ENCODE results near the gene TGFB1I1.
"Not testable (repeated sequence)": the region's sequence is repeated elsewhere in the genome, so short reads cannot be mapped to it uniquely, and the experiment has no call there.

The TGFB1I1 gene

GRCh38 chr16:31475946-31476302 lies 4.0 kb downstream of the TGFB1I1 start:
- Histone ChIP-seq H3K9ac (ENCODE audit: low read depth, low read length) (no peak overlapping the region), H3K4me1 (ENCODE audit: control insufficient read depth, insufficient read depth, low read length) (peaks cover 7% of the 10 kb centered on the region), H3K36me3 (ENCODE audit: control insufficient read depth, insufficient read depth, low read length) (no peaks in the 10 kb centered on the region), H3K4me3 (ENCODE audit: low read depth, low read length) (peak overlapping the region; percentile 68), H3K9me3 (ENCODE audit: control insufficient read depth, insufficient read depth, low read length) (no peaks in the 10 kb centered on the region), H3K27me3 (ENCODE audit: control insufficient read depth, insufficient read depth, low read length) (peaks cover 54% of the 10 kb centered on the region)

- Histone ChIP-seq H3K4me3 (ENCODE audit: low read depth, low read length) (peak overlapping the region; percentile 75), H3K36me3 (ENCODE audit: control insufficient read depth, insufficient read depth, low read length) (no peaks in the 10 kb centered on the region), H3K4me1 (ENCODE audit: control insufficient read depth, insufficient read depth, low read length) (peaks cover under 1% of the 10 kb centered on the region), H3K9me3 (ENCODE audit: control insufficient read depth, insufficient read depth, low read length) (no peaks in the 10 kb centered on the region), H3K27me3 (ENCODE audit: control insufficient read depth, insufficient read depth, low read length) (peaks cover 57% of the 10 kb centered on the region), H3K9ac (ENCODE audit: low read depth, low read length) (no peak overlapping the region)
These were observed 4.6 kb downstream of the TGFB1I1 start for GRCh38 chr16:31476303-31477219.

GRCh38 chr16:31477220-31478216 lies 5.6 kb downstream of the TGFB1I1 start:
- peaks cover 63% of the 10 kb centered on the region for H3K27me3 ChIP-seq (ENCODE audit: control insufficient read depth, insufficient read depth, low read length)
- H3K36me3 ChIP-seq (ENCODE audit: control insufficient read depth, insufficient read depth, low read length), result no peaks in the 10 kb centered on the region
- H3K4me3 ChIP-seq (ENCODE audit: low read depth, low read length), result peak overlapping the region; percentile 75
- H3K4me1 ChIP-seq (ENCODE audit: control insufficient read depth, insufficient read depth, low read length), result no peaks in the 10 kb centered on the region
- H3K9me3 ChIP-seq (ENCODE audit: control insufficient read depth, insufficient read depth, low read length), result no peaks in the 10 kb centered on the region
- peak overlapping the region; percentile 54 for H3K9ac ChIP-seq (ENCODE audit: low read depth, low read length)

- peaks cover 58% of the 10 kb centered on the region for H3K27me3 ChIP-seq (ENCODE audit: control insufficient read depth, insufficient read depth, low read length)
These were observed 7.0 kb downstream of the TGFB1I1 start for GRCh38 chr16:31478956-31479355.

GRCh38 chr16:31479751-31480150 lies 7.8 kb downstream of the TGFB1I1 start:
- no peak overlapping the region for H3K4me3 ChIP-seq (ENCODE audit: low read depth, low read length)
- H3K4me1 ChIP-seq (ENCODE audit: control insufficient read depth, insufficient read depth, low read length), result no peaks in the 10 kb centered on the region
- no peak overlapping the region for H3K9ac ChIP-seq (ENCODE audit: low read depth, low read length)
- no peaks in the 10 kb centered on the region for H3K36me3 ChIP-seq (ENCODE audit: control insufficient read depth, insufficient read depth, low read length)
- no peaks in the 10 kb centered on the region for H3K9me3 ChIP-seq (ENCODE audit: control insufficient read depth, insufficient read depth, low read length)
- peaks cover 51% of the 10 kb centered on the region for H3K27me3 ChIP-seq (ENCODE audit: control insufficient read depth, insufficient read depth, low read length)

More at GRCh38 chr16:31478956-31479355, 7.0 kb downstream of the TGFB1I1 start:
- Histone ChIP-seq H3K9ac (ENCODE audit: low read depth, low read length) (no peak overlapping the region), H3K4me1 (ENCODE audit: control insufficient read depth, insufficient read depth, low read length) (no peaks in the 10 kb centered on the region), H3K36me3 (ENCODE audit: control insufficient read depth, insufficient read depth, low read length) (no peaks in the 10 kb centered on the region), H3K9me3 (ENCODE audit: control insufficient read depth, insufficient read depth, low read length) (no peaks in the 10 kb centered on the region), H3K4me3 (ENCODE audit: low read depth, low read length) (no peak overlapping the region)

GRCh38 chr16:31480851-31481536 lies 9.0 kb downstream of the TGFB1I1 start:
- H3K27me3 ChIP-seq (ENCODE audit: control insufficient read depth, insufficient read depth, low read length), result peaks cover 50% of the 10 kb centered on the region
- no peak overlapping the region for H3K4me3 ChIP-seq (ENCODE audit: low read depth, low read length)
- no peaks in the 10 kb centered on the region for H3K4me1 ChIP-seq (ENCODE audit: control insufficient read depth, insufficient read depth, low read length)
- no peak overlapping the region for H3K9ac ChIP-seq (ENCODE audit: low read depth, low read length)
- no peaks in the 10 kb centered on the region for H3K9me3 ChIP-seq (ENCODE audit: control insufficient read depth, insufficient read depth, low read length)
- H3K36me3 ChIP-seq (ENCODE audit: control insufficient read depth, insufficient read depth, low read length), result no peaks in the 10 kb centered on the region

- no peaks in the 10 kb centered on the region for H3K4me1 ChIP-seq (ENCODE audit: control insufficient read depth, insufficient read depth, low read length)
- peaks cover 69% of the 10 kb centered on the region for H3K27me3 ChIP-seq (ENCODE audit: control insufficient read depth, insufficient read depth, low read length)
- H3K4me3 ChIP-seq (ENCODE audit: low read depth, low read length), result no peak within 1 kb of the TSS
- no peaks in the 10 kb centered on the region for H3K36me3 ChIP-seq (ENCODE audit: control insufficient read depth, insufficient read depth, low read length)
- no peak within 1 kb of the TSS for H3K9ac ChIP-seq (ENCODE audit: low read depth, low read length)
- no peaks in the 10 kb centered on the region for H3K9me3 ChIP-seq (ENCODE audit: control insufficient read depth, insufficient read depth, low read length)
These were observed 11.1 kb downstream of the TGFB1I1 start, which contains the start of gene SLC5A2 for GRCh38 chr16:31483081-31483480. TSS of gene SLC5A2 (plus strand) at chr16:31483123. CDS start at chr16:31483137, 14 bp downstream.

GRCh38 chr16:31484048-31484447 lies 12.1 kb downstream of the TGFB1I1 start:
- not testable (repeated sequence) for H3K9me3 ChIP-seq (ENCODE audit: control insufficient read depth, insufficient read depth, low read length); H3K4me3 ChIP-seq (ENCODE audit: low read depth, low read length); H3K4me1 ChIP-seq (ENCODE audit: control insufficient read depth, insufficient read depth, low read length); H3K9ac ChIP-seq (ENCODE audit: low read depth, low read length); H3K36me3 ChIP-seq (ENCODE audit: control insufficient read depth, insufficient read depth, low read length)
- H3K27me3 ChIP-seq (ENCODE audit: control insufficient read depth, insufficient read depth, low read length), result peaks cover 74% of the 10 kb centered on the region

GRCh38 chr16:31484491-31485171 lies 12.7 kb downstream of the TGFB1I1 start:
- Histone ChIP-seq H3K9ac (ENCODE audit: low read depth, low read length) (no peak overlapping the region), H3K4me1 (ENCODE audit: control insufficient read depth, insufficient read depth, low read length) (no peaks in the 10 kb centered on the region)

GRCh38 chr16:31485571-31485970 lies 13.6 kb downstream of the TGFB1I1 start:
- Histone ChIP-seq H3K4me3 (ENCODE audit: low read depth, low read length) (no peak overlapping the region), H3K27me3 (ENCODE audit: control insufficient read depth, insufficient read depth, low read length) (peaks cover 68% of the 10 kb centered on the region), H3K9ac (ENCODE audit: low read depth, low read length) (no peak overlapping the region), H3K36me3 (ENCODE audit: control insufficient read depth, insufficient read depth, low read length) (peaks cover 6% of the 10 kb centered on the region), H3K9me3 (ENCODE audit: control insufficient read depth, insufficient read depth, low read length) (no peaks in the 10 kb centered on the region), H3K4me1 (ENCODE audit: control insufficient read depth, insufficient read depth, low read length) (no peaks in the 10 kb centered on the region)

More at GRCh38 chr16:31484491-31485171, 12.7 kb downstream of the TGFB1I1 start:
- peaks cover 3% of the 10 kb centered on the region for H3K36me3 ChIP-seq (ENCODE audit: control insufficient read depth, insufficient read depth, low read length)
- H3K9me3 ChIP-seq (ENCODE audit: control insufficient read depth, insufficient read depth, low read length), result no peaks in the 10 kb centered on the region
- no peak overlapping the region for H3K4me3 ChIP-seq (ENCODE audit: low read depth, low read length)
- H3K27me3 ChIP-seq (ENCODE audit: control insufficient read depth, insufficient read depth, low read length), result peaks cover 74% of the 10 kb centered on the region

- Histone ChIP-seq H3K4me3 (ENCODE audit: low read depth, low read length) (no peak overlapping the region), H3K9ac (ENCODE audit: low read depth, low read length) (no peak overlapping the region), H3K4me1 (ENCODE audit: control insufficient read depth, insufficient read depth, low read length) (no peaks in the 10 kb centered on the region), H3K9me3 (ENCODE audit: control insufficient read depth, insufficient read depth, low read length) (no peaks in the 10 kb centered on the region), H3K36me3 (ENCODE audit: control insufficient read depth, insufficient read depth, low read length) (peaks cover 10% of the 10 kb centered on the region), H3K27me3 (ENCODE audit: control insufficient read depth, insufficient read depth, low read length) (peaks cover 63% of the 10 kb centered on the region)
These were observed 14.1 kb downstream of the TGFB1I1 start for GRCh38 chr16:31486045-31486444.

Data from iPS-15b (cell line).